SU-DHL-6 (cell line): Measurements from ENCODE around the gene SPTBN1.

ENCODE experiments used
- H2AFZ ChIP-seq: fragments of 200-600 bp; sonication (generic); 2 replicates; pipeline ENCODE4 v1.6.1; 2014; ENCODE audit warnings: low read depth, mild to moderate bottlenecking, moderate library complexity, mixed read lengths, antibody characterized with exemption, low read length; ENCODE audit not compliant: severe bottlenecking
- H3F3A ChIP-seq: fragments of 200-600 bp; shearing (Covaris generic); 2 replicates; pipeline ENCODE4 v1.6.0; 2016; ENCODE audit warnings: antibody characterized with exemption, mild to moderate bottlenecking; ENCODE audit not compliant: insufficient read depth
- H3K27ac ChIP-seq: fragments of 200-600 bp; sonication (generic); 2 replicates; pipeline ENCODE4 v1.5.1; 2016; ENCODE audit warnings: low read depth, mild to moderate bottlenecking, low read length, moderate library complexity, mixed read lengths
- H3K27me3 ChIP-seq: fragments of 200-600 bp; sonication (generic), shearing (Covaris generic); 2 replicates; pipeline ENCODE4 v1.6.0; 2014; ENCODE audit warnings: mild to moderate bottlenecking, low read length
- H3K36me3 ChIP-seq: fragments of 200-600 bp; sonication (generic); 2 replicates; pipeline ENCODE4 v1.6.1; 2014; ENCODE audit warnings: mild to moderate bottlenecking, low read length, mixed read lengths
- H3K4me2 ChIP-seq: fragments of 300-600, 200-600 bp; shearing (Covaris generic), sonication (generic); 2 replicates; pipeline ENCODE4 v1.6.0; 2014; ENCODE audit warnings: low read length, low read depth, mild to moderate bottlenecking; ENCODE audit not compliant: poor library complexity, severe bottlenecking
- H3K4me3 ChIP-seq: fragments of 200-600 bp; sonication (generic); 2 replicates; pipeline ENCODE4 v1.5.1; 2014; ENCODE audit warnings: antibody characterized with exemption, low read length, mild to moderate bottlenecking, mixed read lengths; ENCODE audit not compliant: insufficient read depth, poor library complexity, severe bottlenecking
- H3K79me2 ChIP-seq: fragments of 200-600 bp; sonication (generic); 2 replicates; pipeline ENCODE4 v1.6.1; 2014; ENCODE audit warnings: mild to moderate bottlenecking, low read length, moderate library complexity; ENCODE audit not compliant: insufficient read depth
- H3K9ac ChIP-seq: fragments of 200-600 bp; sonication (generic); 2 replicates; pipeline ENCODE4 v1.7.0; 2014; ENCODE audit warnings: mild to moderate bottlenecking, low read length
- H3K9me2 ChIP-seq: fragments of 200-600 bp; sonication (generic); replicated peaks from 2 replicates; pipeline ENCODE4 v1.6.1; 2014; ENCODE audit warnings: low read length; ENCODE audit not compliant: insufficient read depth
- H3K9me3 ChIP-seq: fragments of 200-600 bp; sonication (generic); 2 replicates; pipeline ENCODE4 v1.6.1; 2014; ENCODE audit warnings: low read length, mixed read lengths; ENCODE audit not compliant: insufficient read depth
- H4K20me1 ChIP-seq: fragments of 200-600 bp; sonication (generic); 2 replicates; pipeline ENCODE4 v1.6.1; 2014; ENCODE audit warnings: low read depth, mild to moderate bottlenecking, antibody characterized with exemption, low read length, moderate library complexity, mixed read lengths
- CTCF ChIP-seq: fragments of 200-600 bp; sonication (generic); IDR thresholded peaks from one replicate; pipeline ENCODE4 v1.5.1; 2017; ENCODE audit warnings: antibody characterized with exemption, mild to moderate bottlenecking, low read length, moderate library complexity; ENCODE audit not compliant: insufficient read depth, poor library complexity, severe bottlenecking
- EZH2phosphoT487 ChIP-seq: fragments of 200-600 bp; sonication (generic), shearing (Covaris generic); conservative IDR thresholded peaks from 2 replicates; pipeline ENCODE4 v1.6.1; 2018; ENCODE audit warnings: mild to moderate bottlenecking, antibody characterized with exemption, low read length, moderate library complexity, mixed read lengths

The SPTBN1 gene

GRCh38 chr2:54599914-54600313 is 143.8 kb downstream of the SPTBN1 start:
- no peaks in the 10 kb centered on the region for H3K27me3 ChIP-seq
- H3K36me3 ChIP-seq = no peaks in the 10 kb centered on the region
- no peak overlapping the region for H2AFZ ChIP-seq
- no peaks in the 10 kb centered on the region for H3F3A ChIP-seq
- H3K9ac ChIP-seq = no peak overlapping the region
- TF ChIP-seq CTCF (no peak), EZH2phosphoT487 (no peak)
- H3K9me2 ChIP-seq = no peaks in the 10 kb centered on the region
- no peak overlapping the region for H3K4me2 ChIP-seq
- peaks cover 3% of the 10 kb centered on the region; the same call in 1 of the 2 replicates for H3K79me2 ChIP-seq
- H4K20me1 ChIP-seq = no peaks in the 10 kb centered on the region
- H3K27ac ChIP-seq = no peak overlapping the region
- H3K4me3 ChIP-seq = no peak overlapping the region
- no peaks in the 10 kb centered on the region for H3K9me3 ChIP-seq

- H3K36me3 ChIP-seq = no peaks in the 10 kb centered on the region
- H3K4me2 ChIP-seq = no peak overlapping the region
- no peaks in the 10 kb centered on the region for H3K9me2 ChIP-seq
- no peaks in the 10 kb centered on the region for H4K20me1 ChIP-seq
- peaks cover 3% of the 10 kb centered on the region; the same call in 1 of the 2 replicates for H3K79me2 ChIP-seq
- H3K9ac ChIP-seq = no peak overlapping the region
- TF ChIP-seq EZH2phosphoT487 = no peak
- H2AFZ ChIP-seq = no peak overlapping the region
- no peak overlapping the region for H3K4me3 ChIP-seq
- no peaks in the 10 kb centered on the region for H3K27me3 ChIP-seq
- no peaks in the 10 kb centered on the region for H3F3A ChIP-seq
- no peak overlapping the region for H3K27ac ChIP-seq
- H3K9me3 ChIP-seq = no peaks in the 10 kb centered on the region
Measured at GRCh38 chr2:54601339-54601738, 145.2 kb downstream of the SPTBN1 start.

- Histone ChIP-seq H2AFZ (no peak overlapping the region), H3K27me3 (no peaks in the 10 kb centered on the region), H3K27ac (no peak overlapping the region), H3K4me3 (no peak overlapping the region), H3K9ac (no peak overlapping the region), H3F3A (no peaks in the 10 kb centered on the region), H3K4me2 (no peak overlapping the region), H3K79me2 (peaks cover 5% of the 10 kb centered on the region), H4K20me1 (no peaks in the 10 kb centered on the region), H3K36me3 (no peaks in the 10 kb centered on the region), H3K9me2 (no peaks in the 10 kb centered on the region), H3K9me3 (no peaks in the 10 kb centered on the region)
- TF ChIP-seq EZH2phosphoT487 (no peak), CTCF (no peak)
Measured at GRCh38 chr2:54602736-54603322, 146.7 kb downstream of the SPTBN1 start.

GRCh38 chr2:54603357-54603756 is 147.2 kb downstream of the SPTBN1 start:
- H3K27ac ChIP-seq = no peak overlapping the region
- H4K20me1 ChIP-seq = no peaks in the 10 kb centered on the region
- peaks cover 10% of the 10 kb centered on the region for H3K79me2 ChIP-seq
- H3K36me3 ChIP-seq = no peaks in the 10 kb centered on the region
- H3K9ac ChIP-seq = no peak overlapping the region
- no peak overlapping the region for H3K4me2 ChIP-seq
- H3K27me3 ChIP-seq = no peaks in the 10 kb centered on the region
- H2AFZ ChIP-seq = no peak overlapping the region
- no peaks in the 10 kb centered on the region for H3K9me2 ChIP-seq
- TF ChIP-seq CTCF (no peak), EZH2phosphoT487 (no peak)
- no peaks in the 10 kb centered on the region for H3F3A ChIP-seq
- H3K4me3 ChIP-seq = no peak overlapping the region
- no peaks in the 10 kb centered on the region for H3K9me3 ChIP-seq
